H9 (cell line): Measurements from ENCODE around the gene EFNA3. TPM values are rescaled to one million over a fixed set of nuclear protein-coding genes. Genes with fewer than 3 reads are reported as not detected.

ENCODE experiments used
- DNase-seq: peaks from one replicate; pipeline ENCODE4 v3.0.0-alpha.2; 2017
- H2AFZ ChIP-seq: one replicate; pipeline ENCODE4 v1.6.1; 2013; ENCODE audit warnings: mild to moderate bottlenecking, low read length, control low read depth, moderate library complexity
- H2AK5ac ChIP-seq: 2 replicates; pipeline ENCODE4 v1.6.1; 2013; ENCODE audit warnings: low read length, control low read depth, mixed read lengths; ENCODE audit not compliant: insufficient read length
- H2BK120ac ChIP-seq: one replicate; pipeline ENCODE4 v1.6.1; 2013; ENCODE audit warnings: low read depth, mild to moderate bottlenecking, low read length, control low read depth, inconsistent platforms; ENCODE audit not compliant: poor library complexity, severe bottlenecking
- H2BK12ac ChIP-seq: 2 replicates; pipeline ENCODE4 v1.6.1; 2013; ENCODE audit warnings: low read length, control low read depth, mixed read lengths, low read depth; ENCODE audit not compliant: insufficient read length
- H2BK15ac ChIP-seq: 2 replicates; pipeline ENCODE4 v1.6.1; 2013; ENCODE audit warnings: low read depth, low read length, control low read depth
- H2BK20ac ChIP-seq: one replicate; pipeline ENCODE4 v1.6.1; 2013; ENCODE audit warnings: low read depth, mild to moderate bottlenecking, low read length, control low read depth, inconsistent platforms; ENCODE audit not compliant: poor library complexity, severe bottlenecking
- H2BK5ac ChIP-seq: 2 replicates; pipeline ENCODE4 v1.6.1; 2013; ENCODE audit warnings: low read length, control low read depth, mixed read lengths; ENCODE audit not compliant: insufficient read length
- H3K14ac ChIP-seq: 2 replicates; pipeline ENCODE4 v1.6.1; 2013; ENCODE audit warnings: low read length, control low read depth; ENCODE audit not compliant: insufficient read depth
- H3K18ac ChIP-seq: 2 replicates; pipeline ENCODE4 v1.6.1; 2013; ENCODE audit warnings: low read depth, mild to moderate bottlenecking, mixed read lengths, low read length, control low read depth; ENCODE audit not compliant: insufficient read length
- H3K23ac ChIP-seq: 2 replicates; pipeline ENCODE4 v1.6.1; 2013; ENCODE audit warnings: low read length, control low read depth, mixed read lengths, low read depth; ENCODE audit not compliant: insufficient read length
- H3K23me2 ChIP-seq: 2 replicates; pipeline ENCODE4 v1.6.1; 2013; ENCODE audit warnings: low read depth, mild to moderate bottlenecking, mixed read lengths, low read length, control low read depth; ENCODE audit not compliant: insufficient read length, poor library complexity, severe bottlenecking
- H3K27ac ChIP-seq: 2 replicates; pipeline ENCODE4 v1.5.1; 2013; ENCODE audit warnings: low read length, control low read depth, mixed read lengths, low read depth; ENCODE audit not compliant: insufficient read length
- H3K27me3 ChIP-seq: 2 replicates; pipeline ENCODE4 v1.6.1; 2013; ENCODE audit warnings: low read length, control low read depth, inconsistent platforms; ENCODE audit not compliant: insufficient read depth
- H3K4ac ChIP-seq: 2 replicates; pipeline ENCODE4 v1.6.1; 2013; ENCODE audit warnings: low read depth, mild to moderate bottlenecking, control low read depth, inconsistent platforms, low read length, moderate library complexity
- H3K4me1 ChIP-seq: 2 replicates; pipeline ENCODE4 v1.6.1; 2013; ENCODE audit warnings: low read length, control low read depth, inconsistent platforms; ENCODE audit not compliant: insufficient read depth
- H3K4me2 ChIP-seq: 2 replicates; pipeline ENCODE4 v1.6.1; 2013; ENCODE audit warnings: low read length, control low read depth, mixed read lengths; ENCODE audit not compliant: insufficient read length, insufficient read depth
- H3K56ac ChIP-seq: 2 replicates; pipeline ENCODE4 v1.6.1; 2013; ENCODE audit warnings: low read depth, mild to moderate bottlenecking, mixed read lengths, low read length, control low read depth; ENCODE audit not compliant: insufficient read length
- H3K79me1 ChIP-seq: 2 replicates; pipeline ENCODE4 v1.6.1; 2013; ENCODE audit warnings: low read depth, mild to moderate bottlenecking, moderate library complexity, low read length, control low read depth, inconsistent platforms; ENCODE audit not compliant: insufficient read depth, poor library complexity, severe bottlenecking
- H3K79me2 ChIP-seq: 2 replicates; pipeline ENCODE4 v1.6.1; 2013; ENCODE audit warnings: low read length, control low read depth, inconsistent platforms; ENCODE audit not compliant: insufficient read depth
- H3K9ac ChIP-seq: 2 replicates; pipeline ENCODE4 v1.6.1; 2013; ENCODE audit warnings: low read length, control low read depth, mixed read lengths; ENCODE audit not compliant: insufficient read length; ENCODE audit errors: extremely low read depth
- H3K9me3 ChIP-seq: one replicate; pipeline ENCODE4 v1.6.1; 2013; ENCODE audit warnings: low read depth, low read length, inconsistent platforms; ENCODE audit not compliant: control insufficient read depth
- H3T11ph ChIP-seq: one replicate; pipeline ENCODE4 v1.6.1; 2013; ENCODE audit warnings: mild to moderate bottlenecking, low read length, control low read depth, inconsistent platforms
- H4K20me1 ChIP-seq: one replicate; pipeline ENCODE4 v1.6.1; 2013; ENCODE audit not compliant: control insufficient read depth, insufficient read length, insufficient read depth
- H4K5ac ChIP-seq: 2 replicates; pipeline ENCODE4 v1.6.1; 2013; ENCODE audit warnings: low read depth, mild to moderate bottlenecking, mixed read lengths, low read length, control low read depth; ENCODE audit not compliant: insufficient read length
- H4K8ac ChIP-seq: replicated peaks from 2 replicates; pipeline ENCODE4 v1.6.1; 2013; ENCODE audit warnings: low read length, control low read depth, mixed read lengths, low read depth; ENCODE audit not compliant: insufficient read length
- H4K91ac ChIP-seq: 2 replicates; pipeline ENCODE4 v1.6.1; 2013; ENCODE audit warnings: low read depth, mild to moderate bottlenecking, moderate library complexity, mixed read lengths, low read length, control low read depth; ENCODE audit not compliant: insufficient read length
- H3K27ac Mint-ChIP-seq, 3 experiments: 2 replicates in 2 of 3; 3 replicates in 1 of 3; pipeline ENCODE4 v1.8.0; 2020 to 2021; ENCODE audit warnings: mixed read lengths in 3 of 3, mild to moderate bottlenecking in 1 of 3, moderate library complexity in 1 of 3
- H3K27me3 Mint-ChIP-seq: 2 replicates; pipeline ENCODE4 v1.8.0; 2021; ENCODE audit warnings: low read depth, mild to moderate bottlenecking, moderate library complexity, mixed read lengths
- H3K36me3 Mint-ChIP-seq, 3 experiments: 2 replicates in 2 of 3; 3 replicates in 1 of 3; pipeline ENCODE4 v1.8.0; 2020 to 2021; ENCODE audit warnings: low read depth in 3 of 3, mixed read lengths in 3 of 3; ENCODE audit not compliant: insufficient read depth in 1 of 3
- H3K4me1 Mint-ChIP-seq, 2 experiments: 2 replicates each; pipeline ENCODE4 v1.8.0; 2020; ENCODE audit warnings: mixed read lengths in 2 of 2
- H3K4me3 Mint-ChIP-seq, 2 experiments: 2 replicates in 1 of 2; 3 replicates in 1 of 2; pipeline ENCODE4 v1.8.0; 2020 to 2021; ENCODE audit warnings: mild to moderate bottlenecking in 2 of 2, mixed read lengths in 2 of 2, moderate library complexity in 1 of 2
- H3K9me3 Mint-ChIP-seq, 2 experiments: 2 replicates in 1 of 2; 3 replicates in 1 of 2; pipeline ENCODE4 v1.8.0; 2020; ENCODE audit warnings: mild to moderate bottlenecking in 2 of 2, mixed read lengths in 2 of 2, moderate library complexity in 1 of 2
- WGBS: extraction: QIAGEN DNeasy Blood & Tissue Kit; methylation state at CpG from one replicate; pipeline ENCODE4 v1.1.7; 2013; ENCODE audit warnings: missing lambda C conversion rate, low lambda C conversion rate, mixed read lengths; ENCODE audit not compliant: insufficient read length; ENCODE audit errors: extremely low coverage; 5-methylcytosine and 5-hydroxymethylcytosine counted together
- total RNA-seq: library from RNA; stranded (reverse); gene quantifications from 2 replicates; pipeline ENCODE4 v1.2.1, GENCODE V29; 2021
- TF ChIP-seq, protein P1 (sequence below): fragments of 200-600 bp; sonication (generic); conservative IDR thresholded peaks from 3 replicates; pipeline ENCODE4 v1.8.0; 2021; ENCODE audit warnings: antibody characterized with exemption, mild to moderate bottlenecking

The EFNA3 gene
- total RNA-seq, 1 experiment from 2014 or later, result 3.9 TPM

DNA sequence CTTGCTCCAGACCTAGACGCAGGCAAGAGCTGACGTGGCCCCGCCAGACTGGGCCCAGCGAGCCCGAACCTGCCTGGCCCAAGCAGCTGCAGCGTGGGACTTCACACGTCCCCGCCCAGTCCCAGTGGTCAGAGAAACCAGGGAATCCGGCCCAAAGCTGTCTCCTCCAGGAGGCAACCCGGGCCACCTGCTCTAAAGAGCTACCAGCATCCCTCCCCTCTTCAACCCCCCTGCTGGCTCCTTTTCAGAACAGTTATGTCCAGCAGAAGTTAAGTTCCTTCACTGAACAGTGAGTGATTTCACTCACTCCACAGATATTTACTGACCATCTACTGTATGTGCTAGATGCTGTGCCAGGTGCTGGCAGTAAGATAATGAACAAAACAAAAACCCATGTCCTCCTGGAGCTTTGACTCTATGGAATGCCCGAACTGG lies 46.9 kb downstream of the EFNA3 start:
- Histone ChIP-seq H2AFZ (no peak overlapping the region), H4K8ac (no peak overlapping the region), H3K18ac (no peak overlapping the region), H3K23me2 (peaks cover 27% of the 10 kb centered on the region), H3K27ac (no peak overlapping the region), H3K14ac (no peak overlapping the region), H4K91ac (no peak overlapping the region), H2BK15ac (no peak overlapping the region), H2BK120ac (no peak overlapping the region), H3K79me1 (no peaks in the 10 kb centered on the region), H3T11ph (no peak overlapping the region), H3K4me2 (peak overlapping the region; percentile 92), H4K5ac (no peak overlapping the region), H3K79me2 (no peaks in the 10 kb centered on the region), H3K4ac (no peak overlapping the region), H3K56ac (no peak overlapping the region), H2BK5ac (no peak overlapping the region), H4K20me1 (peaks cover 2% of the 10 kb centered on the region), H2BK20ac (no peak overlapping the region), H3K9me3 (no peaks in the 10 kb centered on the region), H3K9ac (no peak overlapping the region), H3K27me3 (peaks cover 34% of the 10 kb centered on the region; the same call in 1 of the 2 replicates), H3K4me1 (no peaks in the 10 kb centered on the region; the same call in 1 of the 2 replicates), H3K23ac (no peak overlapping the region), H2BK12ac (no peak overlapping the region), H2AK5ac (no peak overlapping the region)
- no peaks in the 10 kb centered on the region; a peak in 1 of 5 replicates for H3K9me3 Mint-ChIP-seq
- DNase-seq, result peak; percentile 34
- H3K36me3 Mint-ChIP-seq, result no peaks in the 10 kb centered on the region; a peak in 1 of 7 replicates
- H3K4me1 Mint-ChIP-seq, result peaks cover 43 to 60% of the 10 kb centered on the region in 2 experiments
- H3K27me3 Mint-ChIP-seq, result peaks cover 90% of the 10 kb centered on the region
- peak overlapping the region; percentile 40 to 75 for H3K4me3 Mint-ChIP-seq
- TF ChIP-seq, protein P1, sequence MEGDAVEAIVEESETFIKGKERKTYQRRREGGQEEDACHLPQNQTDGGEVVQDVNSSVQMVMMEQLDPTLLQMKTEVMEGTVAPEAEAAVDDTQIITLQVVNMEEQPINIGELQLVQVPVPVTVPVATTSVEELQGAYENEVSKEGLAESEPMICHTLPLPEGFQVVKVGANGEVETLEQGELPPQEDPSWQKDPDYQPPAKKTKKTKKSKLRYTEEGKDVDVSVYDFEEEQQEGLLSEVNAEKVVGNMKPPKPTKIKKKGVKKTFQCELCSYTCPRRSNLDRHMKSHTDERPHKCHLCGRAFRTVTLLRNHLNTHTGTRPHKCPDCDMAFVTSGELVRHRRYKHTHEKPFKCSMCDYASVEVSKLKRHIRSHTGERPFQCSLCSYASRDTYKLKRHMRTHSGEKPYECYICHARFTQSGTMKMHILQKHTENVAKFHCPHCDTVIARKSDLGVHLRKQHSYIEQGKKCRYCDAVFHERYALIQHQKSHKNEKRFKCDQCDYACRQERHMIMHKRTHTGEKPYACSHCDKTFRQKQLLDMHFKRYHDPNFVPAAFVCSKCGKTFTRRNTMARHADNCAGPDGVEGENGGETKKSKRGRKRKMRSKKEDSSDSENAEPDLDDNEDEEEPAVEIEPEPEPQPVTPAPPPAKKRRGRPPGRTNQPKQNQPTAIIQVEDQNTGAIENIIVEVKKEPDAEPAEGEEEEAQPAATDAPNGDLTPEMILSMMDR, result no peak
- H3K27ac Mint-ChIP-seq, result no peak overlapping the region; a peak in 1 of 7 replicates
- no CpG with 5 or more reads among the region's 11 CpGs for WGBS
